NCI-H2227 (cell line): ENCODE data around the gene TUBGCP6.

ENCODE experiments used
- DNase-seq: peaks from one replicate; lab custom pipeline; 2025; ENCODE audit not compliant: unreplicated experiment; lab: John Stamatoyannopoulos, UW

The TUBGCP6 gene

DNA sequence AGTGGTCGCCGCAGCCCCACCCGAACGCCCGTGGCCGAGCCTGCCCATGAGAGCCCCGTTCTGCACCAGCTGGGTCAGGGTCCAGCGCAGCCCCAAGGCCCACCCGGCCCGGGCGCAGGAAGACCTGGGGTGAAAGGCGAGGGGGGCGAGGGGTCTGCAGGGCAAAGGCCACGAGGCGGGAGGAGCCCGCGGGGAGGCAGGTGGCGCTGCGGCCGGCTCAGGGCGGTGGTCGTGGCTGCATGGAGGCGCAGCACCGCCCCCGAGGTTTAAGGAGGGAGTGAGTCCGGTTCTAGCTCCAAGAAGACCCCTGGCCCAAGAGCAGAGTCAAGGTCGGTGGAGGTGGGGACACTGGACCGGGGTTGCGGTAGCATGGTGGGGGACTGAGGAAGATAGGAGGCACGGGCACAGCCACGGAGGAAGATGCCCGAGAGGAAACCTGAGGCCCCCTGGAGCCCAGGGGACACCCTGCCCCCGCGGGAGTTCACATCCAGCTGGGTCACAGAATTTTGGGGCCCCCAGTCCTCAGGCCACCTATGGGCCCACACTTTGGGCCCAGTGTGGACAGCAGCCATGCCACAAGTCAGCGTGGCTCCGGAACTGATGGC lies 6.8 kb upstream of the TUBGCP6 start:
- DNase-seq, result no peak

- peak; percentile 91 for DNase-seq
Measured at GRCh38 chr22:50250555-50251476, 6.0 kb upstream of the TUBGCP6 start, which contains the start of gene HDAC10. TSS of gene HDAC10 (minus strand) at chr22:50251265. CDS start at chr22:50251032, 233 bp downstream.

GRCh38 chr22:50250249-50250554 lies 5.4 kb upstream of the TUBGCP6 start:
- DNase-seq, result no peak

DNA sequence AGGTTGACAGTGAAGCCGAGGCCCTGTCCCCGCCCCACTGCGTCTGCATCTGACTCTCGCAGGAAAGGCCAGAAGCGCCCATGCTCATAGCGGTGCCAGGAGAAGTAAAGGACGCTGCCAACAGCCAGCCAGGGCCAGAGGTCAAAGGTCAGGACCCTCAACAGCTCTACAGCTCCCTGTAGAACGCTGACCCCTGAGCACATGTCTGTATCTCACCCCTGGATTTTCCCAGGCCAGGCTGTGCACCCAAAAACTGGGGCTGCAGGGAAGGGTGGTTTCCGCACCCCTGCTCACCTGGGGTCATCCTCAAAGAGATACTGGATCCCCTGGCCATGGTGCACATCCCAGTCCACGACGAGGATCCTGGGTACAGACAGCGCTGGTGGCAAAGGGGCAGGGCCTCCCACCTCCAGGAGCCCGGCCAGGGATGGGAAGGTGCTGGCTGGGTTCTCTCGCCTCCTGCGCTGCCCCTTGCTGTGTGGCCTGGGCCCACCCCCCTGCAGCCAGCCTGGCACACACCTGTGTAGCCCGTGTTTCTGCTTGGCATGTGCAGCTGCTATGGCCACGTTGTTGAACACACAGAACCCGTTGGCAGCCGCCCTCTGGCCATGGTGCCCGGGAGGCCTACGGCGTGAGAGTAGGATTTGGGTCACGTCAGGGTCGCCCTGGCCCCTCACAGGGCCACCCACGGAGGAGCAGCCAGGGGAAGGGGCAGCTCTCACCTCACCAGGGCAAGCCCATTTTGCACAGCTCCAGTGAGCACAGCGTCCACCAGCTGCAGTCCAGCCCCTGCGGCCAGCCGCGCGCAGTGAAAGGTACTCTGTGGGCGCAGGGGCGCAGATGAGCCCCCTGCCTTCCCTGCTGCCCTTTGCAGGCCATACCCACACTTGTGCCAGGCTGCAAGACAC lies 4.8 kb upstream of the TUBGCP6 start:
- no peak for DNase-seq

DNA sequence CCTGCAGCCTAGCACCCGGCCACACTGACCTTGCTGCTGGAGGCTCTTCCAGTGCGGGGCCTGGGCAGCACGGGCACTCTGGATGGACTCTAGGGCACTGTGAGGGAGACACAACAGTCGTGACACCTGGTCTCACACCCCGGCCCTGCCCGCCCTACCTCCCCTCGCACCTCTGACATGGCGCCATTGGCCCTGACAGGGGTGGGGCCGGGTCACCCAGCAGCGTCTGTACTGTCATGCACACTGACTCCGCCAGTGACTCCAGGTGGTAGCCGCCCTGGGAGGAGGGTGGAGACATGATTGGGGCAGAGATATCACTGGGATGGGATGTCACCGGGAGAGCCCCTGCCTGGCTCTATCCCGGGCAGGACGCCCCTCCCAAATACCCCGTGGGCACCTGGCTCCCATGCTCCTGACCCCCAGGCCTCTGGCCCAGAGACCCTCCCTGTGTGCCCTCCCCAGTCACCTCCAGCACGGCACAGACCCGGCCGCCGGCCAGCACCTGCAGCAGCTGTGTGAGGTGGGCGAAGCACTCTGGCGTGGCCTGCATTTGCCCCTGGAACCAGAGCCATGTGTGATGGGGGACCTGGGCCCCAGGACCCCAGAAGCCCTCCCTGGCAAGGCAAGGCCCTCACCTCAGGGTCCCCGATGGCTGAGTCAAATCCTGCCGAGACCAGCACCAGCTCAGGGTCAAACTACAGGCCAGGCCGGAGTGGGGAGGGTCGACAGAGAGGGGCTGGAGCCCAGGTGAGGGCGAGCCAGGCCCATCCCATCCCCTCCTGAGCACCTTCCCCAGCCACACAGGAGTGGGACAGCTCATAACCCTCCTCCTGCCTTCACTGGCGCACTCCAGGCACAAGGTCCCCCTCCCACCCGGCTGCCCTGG lies 3.6 kb upstream of the TUBGCP6 start:
- no peak for DNase-seq

- peak; percentile 87 for DNase-seq
Measured at GRCh38 chr22:50247748-50248147, 2.9 kb upstream of the TUBGCP6 start.

- DNase-seq, result no peak
Measured at GRCh38 chr22:50246242-50247175, 1.7 kb upstream of the TUBGCP6 start.

DNA sequence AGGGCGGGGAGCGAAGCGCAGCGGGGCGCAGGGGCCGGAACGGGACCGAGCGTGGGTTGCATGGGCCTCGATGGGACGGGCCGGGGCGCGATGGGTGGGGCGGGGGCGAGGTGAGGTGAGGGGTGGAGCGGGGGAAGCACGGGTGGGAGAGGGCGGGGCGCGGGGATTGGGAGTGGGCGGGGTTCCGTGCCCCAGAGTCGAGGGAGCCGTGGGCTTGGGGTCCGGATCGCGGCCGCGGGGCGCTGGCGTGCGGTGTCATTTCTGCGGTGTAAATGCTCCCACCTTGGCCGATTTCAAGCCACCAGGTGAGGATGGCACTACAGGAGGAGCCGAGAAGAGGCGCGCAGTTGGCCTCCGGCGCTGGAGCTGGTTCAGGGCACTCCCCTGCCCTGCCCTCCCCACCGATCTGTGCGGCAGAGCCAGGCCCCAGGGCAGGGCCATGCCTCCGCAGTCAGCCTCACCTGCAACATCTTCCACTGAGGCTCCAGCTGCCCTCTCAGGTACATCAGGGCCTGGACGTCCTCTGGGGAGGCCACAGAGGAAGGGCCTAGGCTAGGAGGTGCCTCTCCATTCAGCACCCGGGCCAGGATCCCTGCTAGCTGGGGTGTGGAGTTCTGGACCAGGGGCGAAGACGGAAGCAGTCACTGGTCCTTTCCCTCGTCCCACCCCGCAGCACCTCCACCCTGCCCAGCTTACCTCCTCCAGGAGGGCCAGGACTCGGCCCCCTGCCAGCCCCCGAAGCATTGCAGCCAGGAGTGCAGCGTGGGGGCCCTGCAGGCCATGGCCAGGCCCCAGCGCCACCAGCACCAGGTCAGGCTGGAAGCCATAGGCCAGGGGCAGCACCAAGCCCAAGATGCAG lies 620 bp upstream of the TUBGCP6 start:
- no peak for DNase-seq

GRCh38 chr22:50243685-50244419 lies 971 bp downstream of the TUBGCP6 start:
- no peak for DNase-seq

- DNase-seq, result no peak
Measured at GRCh38 chr22:50242406-50242949, 2.3 kb downstream of the TUBGCP6 start.

GRCh38 chr22:50238755-50239154 lies 6.1 kb downstream of the TUBGCP6 start:
- DNase-seq, result no peak

- DNase-seq, result peak; percentile 26
Measured at GRCh38 chr22:50236731-50237409, 8.0 kb downstream of the TUBGCP6 start.

GRCh38 chr22:50233223-50233622 lies 11.6 kb downstream of the TUBGCP6 start:
- no peak for DNase-seq

DNA sequence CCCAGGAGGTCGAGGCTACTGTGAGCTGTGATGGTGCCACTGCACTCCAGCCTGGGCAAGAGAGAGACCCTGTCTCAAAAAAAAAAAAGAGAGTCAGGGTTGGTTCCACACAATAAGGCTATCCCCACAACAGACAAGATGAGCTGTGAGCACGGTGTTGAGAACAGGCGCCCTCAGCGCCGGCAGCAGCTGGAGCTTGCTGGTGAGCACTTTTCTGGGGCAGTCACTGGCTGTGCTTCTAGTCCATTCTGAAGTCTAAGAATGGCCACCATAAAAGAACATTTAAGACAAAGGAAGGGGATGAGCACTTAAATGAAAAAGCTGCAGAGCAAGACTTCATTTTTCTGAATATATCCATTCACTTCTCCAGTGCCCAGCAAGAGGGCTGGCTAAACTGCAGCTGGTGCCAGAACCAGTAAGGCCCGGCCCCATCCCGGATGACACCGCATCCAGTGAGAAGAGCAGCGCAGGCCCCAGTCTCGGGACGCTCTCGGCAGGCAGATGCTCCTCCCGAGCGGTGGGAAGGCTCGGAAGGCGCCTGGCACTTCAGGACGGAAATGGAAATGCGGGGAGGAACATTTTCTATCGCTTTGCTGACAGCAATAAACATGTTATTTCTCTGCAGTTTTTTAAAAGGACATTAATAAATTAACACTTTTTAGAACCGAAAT lies 12.2 kb downstream of the TUBGCP6 start:
- no peak for DNase-seq

GRCh38 chr22:50229370-50229769 lies 15.5 kb downstream of the TUBGCP6 start:
- DNase-seq, result no peak

- DNase-seq, result no peak
Measured at GRCh38 chr22:50228366-50228765, 16.5 kb downstream of the TUBGCP6 start.
